ENCODE measurements around the gene FDPS. TPM values are rescaled to one million over a fixed set of nuclear protein-coding genes. Genes with fewer than 3 reads are reported as not detected.
A peak's percentile ranks its signal among the peaks of the same experiment; 100 is the strongest.

FDPS gene
- total RNA-seq, 4 donors from 2014 or later, result 71.2 to 125 (median 81.0) TPM

DNA sequence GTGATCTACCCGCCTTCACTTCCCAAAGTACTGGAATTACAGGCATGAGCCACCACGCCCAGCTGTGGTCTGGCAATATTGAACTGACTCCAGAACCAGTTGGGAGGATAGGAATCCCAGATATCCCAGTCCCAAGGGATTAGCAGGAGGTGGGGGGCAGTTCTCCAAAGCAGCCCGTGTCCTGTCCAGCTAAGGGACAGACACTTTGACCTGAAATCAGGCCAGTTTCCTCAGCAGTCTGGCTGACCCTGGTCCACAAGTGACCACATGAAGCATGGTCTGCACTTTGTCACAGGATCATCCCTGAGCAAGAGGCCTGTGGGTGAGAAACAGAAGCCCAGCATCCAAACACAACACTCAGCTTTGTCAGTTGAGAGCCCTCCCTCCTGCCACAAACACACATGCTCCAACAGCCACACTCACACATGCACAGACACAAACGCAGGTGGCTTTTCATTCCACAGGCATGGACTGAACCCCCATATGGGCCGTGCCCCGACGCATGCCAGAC lies 2.7 kb upstream of the FDPS start:
- no peak for ATAC-seq
- TF ChIP-seq POLR2A (IDR thresholded peaks at IDR 0.05), result no peak
- TF ChIP-seq, protein P1, sequence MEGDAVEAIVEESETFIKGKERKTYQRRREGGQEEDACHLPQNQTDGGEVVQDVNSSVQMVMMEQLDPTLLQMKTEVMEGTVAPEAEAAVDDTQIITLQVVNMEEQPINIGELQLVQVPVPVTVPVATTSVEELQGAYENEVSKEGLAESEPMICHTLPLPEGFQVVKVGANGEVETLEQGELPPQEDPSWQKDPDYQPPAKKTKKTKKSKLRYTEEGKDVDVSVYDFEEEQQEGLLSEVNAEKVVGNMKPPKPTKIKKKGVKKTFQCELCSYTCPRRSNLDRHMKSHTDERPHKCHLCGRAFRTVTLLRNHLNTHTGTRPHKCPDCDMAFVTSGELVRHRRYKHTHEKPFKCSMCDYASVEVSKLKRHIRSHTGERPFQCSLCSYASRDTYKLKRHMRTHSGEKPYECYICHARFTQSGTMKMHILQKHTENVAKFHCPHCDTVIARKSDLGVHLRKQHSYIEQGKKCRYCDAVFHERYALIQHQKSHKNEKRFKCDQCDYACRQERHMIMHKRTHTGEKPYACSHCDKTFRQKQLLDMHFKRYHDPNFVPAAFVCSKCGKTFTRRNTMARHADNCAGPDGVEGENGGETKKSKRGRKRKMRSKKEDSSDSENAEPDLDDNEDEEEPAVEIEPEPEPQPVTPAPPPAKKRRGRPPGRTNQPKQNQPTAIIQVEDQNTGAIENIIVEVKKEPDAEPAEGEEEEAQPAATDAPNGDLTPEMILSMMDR (IDR thresholded peaks at IDR 0.05), result no peak
- TF ChIP-seq POLR2AphosphoS5 (IDR thresholded peaks at IDR 0.05), result no peak
- TF ChIP-seq EP300 (IDR thresholded peaks at IDR 0.05), result no peak
- H3K4me1 ChIP-seq, result peaks cover 0 to 29% (median 14%) of the 10 kb centered on the region in 3 donors

DNA sequence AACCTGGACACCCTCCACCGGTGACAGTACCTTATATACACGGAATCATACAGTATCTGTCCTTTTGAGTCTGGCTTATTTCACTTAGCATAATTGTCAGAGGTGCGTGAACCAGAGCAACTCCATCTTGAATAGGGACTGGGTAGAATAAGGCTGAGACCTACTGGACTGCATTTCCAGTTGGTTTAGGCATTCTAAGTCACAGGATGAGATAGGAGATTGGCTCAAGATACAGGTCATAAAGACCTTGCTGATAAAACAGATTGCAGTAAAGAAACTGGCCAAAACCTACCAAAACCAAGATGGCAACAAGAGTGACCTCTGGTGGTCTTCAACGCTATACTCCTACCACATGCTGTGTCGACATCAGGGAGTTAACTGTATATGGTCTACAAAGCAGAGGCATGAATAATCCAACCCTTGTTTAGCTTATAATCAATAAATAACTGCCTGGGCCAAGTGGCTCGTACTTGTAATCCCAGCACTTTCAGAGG lies 1.4 kb upstream of the FDPS start:
- Histone ChIP-seq H3K4me1 (peaks cover 0 to 32% (median 14%) of the 10 kb centered on the region in 3 donors), H3K27ac (peak overlapping the region in 2 of 4 donors; percentile 89 to 91), H3K9me3 (no peaks in the 10 kb centered on the region), H3K4me3 (no peak overlapping the region), H3K36me3 (peaks cover 0 to 20% of the 10 kb centered on the region in 2 donors), H3K27me3 (no peaks in the 10 kb centered on the region)
- WGBS, 2 donors (ENCODE audit: low coverage in 1 of 2), result 8 to 65% methylated on average over 3 to 4 of the region's 6 CpGs
- TF ChIP-seq, protein P1 (IDR thresholded peaks at IDR 0.05), result peak in 3 of 4 experiments; percentile 12 to 41 (median 28)
- TF ChIP-seq POLR2A (IDR thresholded peaks at IDR 0.05) (no peak), POLR2AphosphoS5 (IDR thresholded peaks at IDR 0.05) (no peak), EP300 (IDR thresholded peaks at IDR 0.05) (no peak)
- no peak for ATAC-seq

More for the DNA sequence above, 2.7 kb upstream of the FDPS start:
- H3K4me3 ChIP-seq, result no peak overlapping the region
- H3K9me3 ChIP-seq, result no peaks in the 10 kb centered on the region
- no peak overlapping the region for H3K27ac ChIP-seq
- H3K27me3 ChIP-seq, result no peaks in the 10 kb centered on the region
- H3K36me3 ChIP-seq, result peaks cover 0 to 7% of the 10 kb centered on the region in 2 donors
- WGBS, 2 donors (ENCODE audit: low coverage in 1 of 2), result no CpG with 5 or more reads among the region's 7 CpGs

DNA sequence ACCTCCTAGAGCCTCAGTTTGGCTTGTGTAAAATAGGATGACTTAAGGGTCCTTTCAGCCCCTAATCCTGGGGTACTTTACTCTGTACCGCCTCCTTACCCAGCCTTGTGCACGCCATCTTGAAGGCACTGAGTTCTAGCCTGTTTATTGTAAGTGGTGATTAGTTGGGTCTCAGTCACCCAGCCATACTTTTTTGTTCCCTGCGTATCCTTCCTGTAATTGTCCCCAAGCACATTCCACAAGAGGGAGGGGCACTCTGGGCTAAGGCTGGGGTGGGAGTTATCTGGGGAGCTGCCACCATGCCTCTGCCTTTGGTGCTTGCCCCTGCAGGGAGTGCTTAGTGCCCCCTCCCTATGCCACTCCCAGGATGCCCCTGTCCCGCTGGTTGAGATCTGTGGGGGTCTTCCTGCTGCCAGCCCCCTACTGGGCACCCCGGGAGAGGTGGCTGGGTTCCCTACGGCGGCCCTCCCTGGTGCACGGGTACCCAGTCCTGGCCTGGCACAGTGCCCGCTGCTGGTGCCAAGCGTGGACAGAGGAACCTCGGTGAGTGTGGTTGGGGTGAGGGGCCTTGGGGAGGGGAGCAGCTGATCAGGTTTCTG lies 856 bp downstream of the FDPS start:
- H3K36me3 ChIP-seq, result peaks cover 0 to 42% of the 10 kb centered on the region in 2 donors
- H3K27ac ChIP-seq, result peak overlapping the region in 3 of 4 donors; percentile 89 to 91 (median 89)
- H3K9me3 ChIP-seq, result no peaks in the 10 kb centered on the region
- 0 to 6% methylated on average over 3 of the region's 11 CpGs for WGBS, 2 donors (ENCODE audit: low coverage in 1 of 2)
- ATAC-seq, result no peak
- H3K4me1 ChIP-seq, result peaks cover 0 to 32% (median 14%) of the 10 kb centered on the region in 3 donors
- no peaks in the 10 kb centered on the region for H3K27me3 ChIP-seq
- H3K4me3 ChIP-seq, result peak overlapping the region; percentile 61 to 76
- TF ChIP-seq EP300 (IDR thresholded peaks at IDR 0.05) (no peak), POLR2AphosphoS5 (IDR thresholded peaks at IDR 0.05) (no peak), POLR2A (IDR thresholded peaks at IDR 0.05) (no peak)
- TF ChIP-seq, protein P1 (IDR thresholded peaks at IDR 0.05), result no peak

DNA sequence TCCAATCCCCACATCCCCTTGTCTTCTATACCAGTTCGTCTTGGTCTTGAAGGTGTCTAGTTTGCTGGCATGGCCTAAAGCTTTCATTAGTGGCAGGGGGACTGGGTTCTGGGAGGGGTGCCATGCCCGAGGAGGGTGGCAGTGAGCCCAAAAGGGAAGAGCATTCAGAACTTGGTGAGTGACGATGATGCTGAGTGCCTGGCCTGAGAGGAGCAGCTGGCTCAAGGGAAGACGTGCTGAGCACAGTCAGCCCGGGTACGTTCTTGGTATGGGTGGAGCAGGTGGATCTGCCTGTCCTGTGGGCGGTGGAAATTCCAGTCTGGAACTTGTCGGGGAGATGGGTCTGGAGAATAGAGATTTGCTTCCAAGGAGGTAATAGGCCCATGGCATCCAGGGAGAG lies 4.6 kb downstream of the FDPS start:
- TF ChIP-seq EP300 (IDR thresholded peaks at IDR 0.05), result no peak
- no peak for TF ChIP-seq POLR2A (IDR thresholded peaks at IDR 0.05)
- TF ChIP-seq, protein P1 (IDR thresholded peaks at IDR 0.05), result no peak
- no peak for TF ChIP-seq POLR2AphosphoS5 (IDR thresholded peaks at IDR 0.05)
- WGBS, 2 donors (ENCODE audit: low coverage in 1 of 2), result 66 to 75% methylated on average over 2 to 5 of the region's 8 CpGs
- H3K4me3 ChIP-seq, result no peak overlapping the region
- H3K27me3 ChIP-seq, result no peaks in the 10 kb centered on the region
- ATAC-seq, result no peak
- no peaks in the 10 kb centered on the region for H3K9me3 ChIP-seq
- H3K4me1 ChIP-seq, result peaks cover 0 to 23% (median 14%) of the 10 kb centered on the region in 3 donors
- peaks cover 0 to 66% of the 10 kb centered on the region in 2 donors for H3K36me3 ChIP-seq
- H3K27ac ChIP-seq, result no peak overlapping the region

DNA sequence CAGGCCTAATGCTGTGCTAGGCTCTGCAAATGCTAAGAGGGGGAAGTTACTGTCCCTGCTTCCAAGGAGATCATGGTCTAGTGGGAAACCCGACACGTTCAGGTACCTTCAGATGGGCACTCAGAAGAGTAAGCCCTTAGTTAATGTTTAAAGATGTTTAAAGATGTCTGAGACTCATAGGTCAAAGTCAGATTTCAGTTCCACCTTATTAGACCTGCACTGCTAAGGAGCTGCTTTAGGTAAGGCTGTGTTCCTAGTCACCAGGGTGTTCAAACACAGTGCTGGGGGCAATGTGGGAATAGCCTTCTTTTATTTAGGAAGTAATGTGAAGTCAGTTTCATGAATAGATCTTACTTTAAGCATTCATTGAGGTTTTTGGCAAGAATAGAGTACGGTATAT lies 8.3 kb downstream of the FDPS start:
- Histone ChIP-seq H3K27ac (no peak overlapping the region), H3K9me3 (no peaks in the 10 kb centered on the region), H3K4me3 (no peak overlapping the region), H3K27me3 (no peaks in the 10 kb centered on the region), H3K36me3 (peaks cover 0 to 57% of the 10 kb centered on the region in 2 donors), H3K4me1 (peaks cover 0 to 24% (median 14%) of the 10 kb centered on the region in 3 donors)
- ATAC-seq, result no peak
- 75 to 80% methylated on average over 1 to 3 of the region's 3 CpGs for WGBS, 2 donors (ENCODE audit: low coverage in 1 of 2)
- TF ChIP-seq POLR2AphosphoS5 (IDR thresholded peaks at IDR 0.05), result no peak
- TF ChIP-seq, protein P1 (IDR thresholded peaks at IDR 0.05), result no peak
- TF ChIP-seq EP300 (IDR thresholded peaks at IDR 0.05), result no peak
- TF ChIP-seq POLR2A (IDR thresholded peaks at IDR 0.05), result no peak
